C4-2B (cell line): ENCODE measurements around the gene SMIM38.

Experiments used
- H3K27ac ChIP-seq: fragments of 450-650 bp; 2 replicates; pipeline ENCODE4 v1.5.1; 2017
- CTCF ChIP-seq: fragments of 450-650 bp; conservative IDR thresholded peaks from 2 replicates; pipeline ENCODE4 v1.5.1; 2017; ENCODE audit warnings: mild to moderate bottlenecking
- ZFX ChIP-seq: fragments of 450-650 bp; IDR thresholded peaks from 2 replicates; pipeline ENCODE4 v1.6.1; 2017

The SMIM38 gene

DNA sequence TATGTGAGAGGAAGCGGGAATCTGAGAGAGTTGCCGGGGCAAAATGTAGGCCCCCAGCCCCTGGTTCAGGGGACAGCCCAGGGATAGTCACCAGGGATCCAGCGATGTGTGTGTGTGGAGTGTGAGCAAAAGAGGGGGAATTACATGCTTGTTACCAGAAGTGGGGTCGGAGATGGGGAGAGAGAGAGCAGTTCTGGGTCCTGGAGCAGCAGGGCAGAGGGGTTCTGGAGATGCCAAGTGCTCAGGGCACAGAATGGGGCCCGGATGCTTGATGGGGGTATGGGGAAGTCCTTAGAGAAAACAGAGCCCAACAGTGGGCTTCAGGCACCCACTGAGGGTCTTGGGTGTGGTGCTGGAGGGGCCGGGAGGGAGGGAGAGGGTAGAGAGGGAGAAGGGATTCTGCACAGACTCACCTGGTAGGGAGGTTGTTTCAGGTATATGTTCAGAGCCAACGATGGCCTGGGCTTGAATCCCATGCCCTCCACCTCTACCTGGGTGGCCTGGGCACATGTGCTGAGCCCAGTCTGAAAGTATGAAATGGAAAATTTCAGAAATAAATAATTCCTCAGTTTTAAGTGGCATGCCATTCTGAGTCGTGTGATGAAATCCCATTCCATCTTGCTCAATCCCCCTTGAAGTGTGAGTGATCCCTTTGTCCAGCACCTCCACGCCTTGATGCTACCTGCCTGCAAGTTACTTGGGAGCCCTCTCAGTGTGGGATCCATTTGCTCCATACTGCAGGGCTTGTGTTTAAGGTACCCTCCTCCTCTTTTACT is 12.4 kb downstream of the SMIM38 start:
- H3K27ac ChIP-seq: no peak overlapping the region
- TF ChIP-seq CTCF (no peak), ZFX (no peak)

- TF ChIP-seq ZFX (no peak), CTCF (no peak)
- no peak overlapping the region for H3K27ac ChIP-seq
Observed at GRCh38 chr11:69169479-69169878, 13.7 kb downstream of the SMIM38 start.

GRCh38 chr11:69170704-69171103 is 15.0 kb downstream of the SMIM38 start:
- no peak overlapping the region for H3K27ac ChIP-seq
- TF ChIP-seq CTCF (no peak), ZFX (no peak)

DNA sequence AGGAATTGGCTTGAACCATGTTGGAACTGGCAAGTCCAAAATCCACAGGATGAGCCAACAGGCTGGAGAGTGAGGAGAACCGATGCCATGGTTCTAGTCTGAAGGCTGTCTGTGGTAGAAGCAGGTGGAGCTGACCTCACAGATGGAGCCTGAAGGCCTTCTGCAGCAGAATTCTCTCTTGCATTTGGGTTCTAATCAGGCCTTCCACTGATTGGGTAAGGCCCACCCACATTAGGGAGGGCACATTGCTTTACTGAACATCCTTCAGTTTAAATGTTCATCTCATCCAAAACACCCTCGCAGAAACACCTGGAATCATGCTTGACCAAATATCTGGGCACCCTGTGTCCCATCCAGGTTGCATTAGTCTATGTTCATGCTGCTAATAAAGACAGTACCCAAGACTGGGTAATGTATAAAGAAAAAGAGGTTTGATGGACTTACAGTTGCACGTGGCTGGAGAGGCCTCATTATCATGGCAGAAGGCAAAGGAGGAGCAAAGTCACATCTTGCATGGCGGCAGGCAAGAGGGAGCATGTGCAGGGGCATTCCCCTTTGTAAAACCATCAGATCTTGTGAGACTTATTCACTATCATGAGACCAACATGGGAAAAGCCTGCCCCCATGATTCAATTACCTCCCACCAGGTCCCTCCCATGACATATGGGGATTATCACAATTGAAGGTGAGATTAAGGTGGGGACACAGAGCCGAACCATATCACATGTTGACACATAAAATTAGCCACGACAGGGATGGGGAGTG is 15.9 kb downstream of the SMIM38 start:
- TF ChIP-seq ZFX: no peak
- TF ChIP-seq CTCF: no peak

GRCh38 chr11:69172674-69173073 is 16.9 kb downstream of the SMIM38 start:
- no peak for TF ChIP-seq CTCF
- TF ChIP-seq ZFX: no peak
- no peak overlapping the region for H3K27ac ChIP-seq

More for the DNA sequence above, 15.9 kb downstream of the SMIM38 start:
- no peak overlapping the region for H3K27ac ChIP-seq

- no peak overlapping the region for H3K27ac ChIP-seq
- TF ChIP-seq CTCF (no peak), ZFX (no peak)
Observed at GRCh38 chr11:69173331-69173730, 17.6 kb downstream of the SMIM38 start.

- no peak overlapping the region for H3K27ac ChIP-seq
- TF ChIP-seq CTCF (no peak), ZFX (no peak)
Observed at GRCh38 chr11:69173925-69174581, 18.3 kb downstream of the SMIM38 start.
